HCT116 (cell line): ENCODE results near the gene ACOT7. TPM values are rescaled to one million over a fixed set of nuclear protein-coding genes. Genes with fewer than 3 reads are reported as not detected.

Experiments
- ATAC-seq: fragments of 200-7000 bp; cut with Tn5 transposase; 2 replicates; pipeline ENCODE4 v1.9.1; 2020; ENCODE audit warnings: mild to moderate bottlenecking, moderate library complexity
- BruUV-seq: library from RNA; stranded (reverse); fragments of 400-500 nt; replicated peaks from 2 replicates; lab custom pipeline; 2021; lab: Mats Ljungman, UMichigan
- CTCF ChIA-PET: fragments of 300-600 bp; sonication (Branson Sonifier 250); formaldehyde crosslinking; loops from one replicate; lab custom pipeline; 2021; ENCODE audit warnings: antibody characterized with exemption; lab: Charles Lee
- POLR2A ChIA-PET: fragments of 300-600, 350-600 bp; sonication (Branson Sonifier 250); formaldehyde crosslinking; loops from one replicate; lab custom pipeline; 2021; ENCODE audit warnings: antibody characterized with exemption; lab: Charles Lee
- RAD21 ChIA-PET, 2 experiments: fragments of 300-600 bp; sonication (Branson Sonifier 250); formaldehyde crosslinking; loops; one replicate each; lab custom pipeline; 2023; ENCODE audit warnings: low total read pairs in 2 of 2; ENCODE audit not compliant: uncharacterized antibody in 2 of 2, unreplicated experiment in 2 of 2, low non-redundant PET in 1 of 2; lab: Charles Lee
- DNase-seq: peaks from one replicate; pipeline ENCODE4 v3.0.0-alpha.2; 2010; ENCODE audit warnings: low read depth, low spot score
- H2AFZ ChIP-seq: fragments of 200-600 bp; shearing (Covaris generic), sonication (generic); 2 replicates; pipeline ENCODE4 v1.6.1; 2017; ENCODE audit warnings: low read depth, mixed run types, mixed read lengths, antibody characterized with exemption, low read length; ENCODE audit not compliant: poor library complexity, severe bottlenecking
- H3K27ac ChIP-seq: 2 replicates; pipeline ENCODE4 v1.5.1; 2012; ENCODE audit warnings: low read depth, low read length
- H3K27me3 ChIP-seq: fragments of 200-600 bp; sonication (generic); 2 replicates; pipeline ENCODE4 v1.6.1; 2016; ENCODE audit warnings: mixed run types, low read length, mixed read lengths; ENCODE audit not compliant: insufficient read depth
- H3K36me3 ChIP-seq, 2 experiments: fragments of 200-500 bp in 1 of 2; fragments of 200-600 bp in 1 of 2; sonication (Bioruptor generic) in 1 of 2; sonication (generic) in 1 of 2; 2 replicates each; pipeline versions ENCODE4 v1.5.1 to v1.6.1; 2014 to 2016; ENCODE audit warnings: low read length in 2 of 2, inconsistent platforms in 1 of 2, mixed read lengths in 1 of 2, mixed run types in 1 of 2; ENCODE audit not compliant: insufficient read depth in 2 of 2, control insufficient read depth in 1 of 2
- H3K4me1 ChIP-seq, 2 experiments: fragments of 200-600 bp in 1 of 2; sonication (generic) in 1 of 2; 2 replicates each; pipeline versions ENCODE4 v1.5.1 to v1.6.1; 2012 to 2017; ENCODE audit warnings: low read length in 2 of 2, inconsistent platforms in 1 of 2, mild to moderate bottlenecking in 1 of 2, mixed read lengths in 1 of 2, mixed run types in 1 of 2, moderate library complexity in 1 of 2; ENCODE audit not compliant: insufficient read depth in 2 of 2, control insufficient read depth in 1 of 2
- H3K4me2 ChIP-seq: fragments of 200-600 bp; sonication (generic); 2 replicates; pipeline ENCODE4 v1.6.1; 2017; ENCODE audit warnings: mixed run types, low read length, mixed read lengths
- H3K4me3 ChIP-seq, 2 experiments: fragments of 200-600 bp in 1 of 2; sonication (generic) in 1 of 2; replicated peaks in 1 of 2; 2 replicates each; pipeline ENCODE4 v1.5.1; 2011 to 2016; ENCODE audit warnings: low read length in 2 of 2, control low read depth in 1 of 2, low read depth in 1 of 2, mild to moderate bottlenecking in 1 of 2, mixed read lengths in 1 of 2, mixed run types in 1 of 2
- H3K79me2 ChIP-seq: fragments of 200-600 bp; sonication (generic); 2 replicates; pipeline ENCODE4 v1.6.1; 2017; ENCODE audit warnings: mild to moderate bottlenecking, mixed run types, low read length, moderate library complexity, mixed read lengths; ENCODE audit not compliant: insufficient read depth
- H3K9ac ChIP-seq: fragments of 200-600 bp; sonication (generic); 2 replicates; pipeline ENCODE4 v1.6.1; 2016; ENCODE audit warnings: low read length, mixed read lengths
- H3K9me2 ChIP-seq: fragments of 200-600 bp; sonication (generic), shearing (Covaris generic); 2 replicates; pipeline ENCODE4 v1.6.1; 2017; ENCODE audit warnings: mixed run types, mild to moderate bottlenecking, moderate library complexity; ENCODE audit not compliant: insufficient read depth
- H3K9me3 ChIP-seq, 2 experiments: fragments of 200-500 bp in 1 of 2; fragments of 200-600 bp in 1 of 2; sonication (Bioruptor generic) in 1 of 2; sonication (generic) in 1 of 2; 2 replicates each; pipeline ENCODE4 v1.6.1; 2014 to 2017; ENCODE audit warnings: low read length in 2 of 2, mixed read lengths in 2 of 2, inconsistent platforms in 1 of 2, low read depth in 1 of 2, mild to moderate bottlenecking in 1 of 2, mixed run types in 1 of 2, moderate library complexity in 1 of 2; ENCODE audit not compliant: control insufficient read depth in 1 of 2, insufficient read depth in 1 of 2
- H4K20me1 ChIP-seq: fragments of 200-600 bp; sonication (generic), shearing (Covaris generic); 2 replicates; pipeline ENCODE4 v1.6.1; 2017; ENCODE audit warnings: mixed run types, mild to moderate bottlenecking, moderate library complexity; ENCODE audit not compliant: insufficient read depth
- CTCF ChIP-seq, 3 experiments: fragments of 200-600 bp in 1 of 3; sonication (generic) in 1 of 3; IDR thresholded peaks in 2 of 3; conservative IDR thresholded peaks in 1 of 3; 2 replicates each; pipeline ENCODE4 v1.5.1; 2012 to 2017; ENCODE audit warnings: low read depth in 2 of 3, low read length in 2 of 3, antibody characterized with exemption in 1 of 3, borderline replicate concordance in 1 of 3, control low read depth in 1 of 3, mild to moderate bottlenecking in 1 of 3, mixed read lengths in 1 of 3, mixed run types in 1 of 3, moderate library complexity in 1 of 3; ENCODE audit not compliant: insufficient read depth in 1 of 3
- EGR1 ChIP-seq: IDR thresholded peaks from 2 replicates; pipeline ENCODE4 v1.6.1; 2012; ENCODE audit warnings: low read depth
- ELF1 ChIP-seq: IDR thresholded peaks from 2 replicates; pipeline ENCODE4 v1.6.1; 2012; ENCODE audit warnings: low read depth, borderline replicate concordance
- EZH2 ChIP-seq: fragments of 200-600 bp; sonication (generic); IDR thresholded peaks from 2 replicates; pipeline ENCODE4 v1.6.1; 2017; ENCODE audit warnings: antibody characterized with exemption, mixed run types
- EZH2phosphoT487 ChIP-seq: fragments of 200-600 bp; IDR thresholded peaks from 2 replicates; pipeline ENCODE4 v1.6.1; 2018; ENCODE audit warnings: antibody characterized with exemption, borderline replicate concordance
- JUND ChIP-seq: IDR thresholded peaks from 2 replicates; pipeline ENCODE4 v1.6.1; 2012
- MAX ChIP-seq: IDR thresholded peaks from 2 replicates; pipeline ENCODE4 v1.6.1; 2012
- POLR2AphosphoS5 ChIP-seq: IDR thresholded peaks from 2 replicates; pipeline ENCODE4 v1.6.1; 2011; ENCODE audit warnings: mild to moderate bottlenecking, low read depth, low read length, moderate library complexity
- RAD21 ChIP-seq: IDR thresholded peaks from 2 replicates; pipeline ENCODE4 v1.6.1; 2012; ENCODE audit warnings: low read depth, mild to moderate bottlenecking
- SIN3A ChIP-seq: IDR thresholded peaks from 2 replicates; pipeline ENCODE4 v1.6.1; 2012; ENCODE audit warnings: low read depth
- SP1 ChIP-seq: IDR thresholded peaks from 2 replicates; pipeline ENCODE4 v1.6.1; 2012; ENCODE audit warnings: low read depth
- SRF ChIP-seq: IDR thresholded peaks from 2 replicates; pipeline ENCODE4 v1.6.1; 2012; ENCODE audit warnings: low read depth
- ZNF274 ChIP-seq: fragments of 200-500 bp; sonication (Bioruptor generic); IDR thresholded peaks from 2 replicates; pipeline ENCODE4 v1.6.1; 2014; ENCODE audit warnings: mild to moderate bottlenecking, low read depth, low read length, inconsistent platforms
- intact Hi-C: fragments of 100-400 bp; cut with micrococcal nuclease; formaldehyde crosslinking; loops from 2 replicates; pipeline ENCODE4 v1.10.0; 2022
- total RNA-seq: library from RNA; stranded (reverse); gene quantifications from one replicate; pipeline ENCODE4 v1.2.1, GENCODE V29; 2021; ENCODE audit not compliant: unreplicated experiment

ACOT7 gene
- total RNA-seq, 1 experiment from 2014 or later: 162 TPM

GRCh38 chr1:6273380-6273891 is 120.1 kb downstream of the ACOT7 start:
- H3K27ac ChIP-seq: no peak overlapping the region
- no peaks in the 10 kb centered on the region for H3K9me3 ChIP-seq
- ATAC-seq (no peak), DNase-seq (no peak)
- no peak overlapping the region for H3K4me2 ChIP-seq
- intact Hi-C loops: no loop called here
- H3K9me2 ChIP-seq: no peaks in the 10 kb centered on the region
- no peaks in the 10 kb centered on the region for H3K27me3 ChIP-seq
- no peaks in the 10 kb centered on the region for H3K4me1 ChIP-seq
- BruUV-seq: no TSS peak
- ChIA-PET POLR2A (no interaction called here), RAD21 (no interaction called here), CTCF (no interaction called here)
- TF ChIP-seq MAX (no peak), ZNF274 (no peak), EZH2phosphoT487 (no peak), ELF1 (no peak), JUND (no peak), EGR1 (no peak), SP1 (no peak), RAD21 (no peak), SRF (no peak), POLR2AphosphoS5 (no peak), EZH2 (no peak), CTCF (IDR thresholded peaks at IDR 0.05 in 2 of 3, conservative IDR thresholded peaks at IDR 0.05 in 1 of 3; ENCODE audit: borderline replicate concordance in 1 of 3, insufficient read depth in 1 of 3, low read depth in 2 of 3, low read length in 2 of 3) (no peak), SIN3A (no peak)
- H3K4me3 ChIP-seq: no peak overlapping the region
- H4K20me1 ChIP-seq: no peaks in the 10 kb centered on the region
- H3K79me2 ChIP-seq: no peaks in the 10 kb centered on the region
- no peak overlapping the region for H2AFZ ChIP-seq
- no peak overlapping the region for H3K9ac ChIP-seq
- no peaks in the 10 kb centered on the region for H3K36me3 ChIP-seq
